Measurements from ENCODE around the gene OTOG.

DNA sequence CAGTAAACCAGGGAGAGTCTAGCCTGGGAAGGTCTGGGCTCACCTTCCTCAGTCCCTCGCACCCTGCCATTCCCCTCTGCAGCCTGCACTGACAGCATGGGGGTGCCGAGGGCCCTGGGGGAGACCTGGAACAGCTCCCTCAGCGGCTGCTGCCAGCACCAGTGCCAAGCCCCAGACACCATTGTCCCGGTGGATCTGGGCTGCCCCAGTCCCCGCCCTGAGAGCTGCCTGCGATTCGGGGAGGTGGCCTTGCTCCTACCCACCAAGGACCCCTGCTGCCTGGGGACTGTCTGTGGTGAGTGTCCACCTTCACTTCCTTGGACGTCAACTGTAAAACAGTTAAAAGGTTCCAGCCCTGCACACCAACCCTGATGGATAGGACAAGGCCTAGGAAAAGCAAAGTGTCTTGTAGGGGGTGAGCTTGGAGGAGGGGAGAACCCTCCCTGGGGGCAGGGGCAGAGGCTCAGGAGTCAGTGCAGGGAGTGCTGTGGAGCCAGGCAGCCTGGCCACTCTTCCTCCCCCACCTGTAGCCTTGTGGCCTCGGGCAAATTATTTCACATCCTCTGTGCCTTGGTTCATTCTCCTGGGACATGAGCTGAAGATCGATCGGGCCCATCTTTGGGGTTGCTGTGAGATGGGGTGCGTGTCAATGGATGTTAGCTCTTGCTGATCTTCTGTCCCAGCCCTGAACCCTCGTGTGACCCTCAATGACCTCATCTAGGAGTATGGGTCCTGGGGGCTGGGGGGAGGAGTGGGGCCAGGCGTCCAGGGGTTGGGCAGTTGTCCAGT, 87.1 kb downstream of the OTOG start:
- TF ChIP-seq, protein P1, sequence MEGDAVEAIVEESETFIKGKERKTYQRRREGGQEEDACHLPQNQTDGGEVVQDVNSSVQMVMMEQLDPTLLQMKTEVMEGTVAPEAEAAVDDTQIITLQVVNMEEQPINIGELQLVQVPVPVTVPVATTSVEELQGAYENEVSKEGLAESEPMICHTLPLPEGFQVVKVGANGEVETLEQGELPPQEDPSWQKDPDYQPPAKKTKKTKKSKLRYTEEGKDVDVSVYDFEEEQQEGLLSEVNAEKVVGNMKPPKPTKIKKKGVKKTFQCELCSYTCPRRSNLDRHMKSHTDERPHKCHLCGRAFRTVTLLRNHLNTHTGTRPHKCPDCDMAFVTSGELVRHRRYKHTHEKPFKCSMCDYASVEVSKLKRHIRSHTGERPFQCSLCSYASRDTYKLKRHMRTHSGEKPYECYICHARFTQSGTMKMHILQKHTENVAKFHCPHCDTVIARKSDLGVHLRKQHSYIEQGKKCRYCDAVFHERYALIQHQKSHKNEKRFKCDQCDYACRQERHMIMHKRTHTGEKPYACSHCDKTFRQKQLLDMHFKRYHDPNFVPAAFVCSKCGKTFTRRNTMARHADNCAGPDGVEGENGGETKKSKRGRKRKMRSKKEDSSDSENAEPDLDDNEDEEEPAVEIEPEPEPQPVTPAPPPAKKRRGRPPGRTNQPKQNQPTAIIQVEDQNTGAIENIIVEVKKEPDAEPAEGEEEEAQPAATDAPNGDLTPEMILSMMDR (IDR thresholded peaks at IDR 0.05): no peak
- TF ChIP-seq EZH2phosphoT487 (IDR thresholded peaks at IDR 0.05): no peak

Measured in neural progenitor cell (in vitro differentiated cells).